LHCN-M2 (cell line): ENCODE measurements around the gene ZXDC. TPM values are rescaled to one million over a fixed set of nuclear protein-coding genes. Genes with fewer than 3 reads are reported as not detected.

Experiments
- DNase-seq: peaks from one replicate; pipeline ENCODE4 v3.0.0-alpha.2; 2012; ENCODE audit warnings: low read depth
- total RNA-seq: library from RNA; depleted of rRNA; stranded (reverse); fragments of >200 nt; gene quantifications from 2 replicates; pipeline ENCODE4 v1.2.3, GENCODE V29; 2014

ZXDC gene
- total RNA-seq, 1 experiment from 2014 or later, result 16.8 TPM

DNA sequence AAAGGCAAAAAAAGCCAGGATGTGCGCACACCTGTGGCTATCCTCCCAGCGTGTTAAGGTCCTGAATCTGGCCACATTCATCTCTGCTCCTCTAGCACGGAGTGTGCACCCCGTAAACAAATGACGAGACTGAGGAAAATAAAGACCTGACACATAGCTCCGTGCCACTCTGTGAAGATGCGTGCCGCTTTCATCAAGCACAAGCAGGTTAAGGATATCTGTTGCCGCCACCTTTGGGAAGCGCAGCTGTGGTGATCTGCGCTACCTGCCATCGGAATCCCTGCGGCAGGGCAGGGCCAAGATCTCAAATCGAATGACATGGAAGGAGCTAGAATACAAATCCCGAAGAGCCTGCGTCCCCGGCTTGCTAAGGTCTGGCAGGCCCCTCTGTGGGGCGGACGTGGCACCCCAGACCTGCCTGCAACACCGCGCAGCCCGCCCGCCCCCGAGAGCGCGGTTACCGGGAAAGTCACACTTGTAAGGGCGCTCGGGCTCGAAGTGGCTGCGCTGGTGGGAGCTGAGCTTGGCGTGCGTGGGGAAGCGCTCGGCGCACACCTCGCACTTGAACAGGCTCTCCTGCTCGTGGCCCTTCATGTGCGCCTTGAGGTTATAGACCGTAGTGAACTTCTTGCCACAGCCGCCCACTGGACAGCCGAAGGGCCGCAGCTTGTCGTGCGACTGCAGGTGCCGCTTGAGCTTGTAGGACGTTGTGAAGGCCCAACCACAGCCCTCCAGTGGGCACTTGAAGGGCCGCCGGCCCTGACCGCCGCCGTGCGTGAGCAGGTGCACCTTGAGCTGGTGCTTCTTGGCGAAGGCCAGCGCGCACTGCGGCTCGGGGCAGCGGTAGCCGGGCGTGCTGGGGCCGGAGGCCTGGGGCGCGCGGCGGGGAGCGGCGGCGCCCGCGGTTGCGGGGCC is 936 bp downstream of the ZXDC start:
- DNase-seq, result peak; percentile 30

DNA sequence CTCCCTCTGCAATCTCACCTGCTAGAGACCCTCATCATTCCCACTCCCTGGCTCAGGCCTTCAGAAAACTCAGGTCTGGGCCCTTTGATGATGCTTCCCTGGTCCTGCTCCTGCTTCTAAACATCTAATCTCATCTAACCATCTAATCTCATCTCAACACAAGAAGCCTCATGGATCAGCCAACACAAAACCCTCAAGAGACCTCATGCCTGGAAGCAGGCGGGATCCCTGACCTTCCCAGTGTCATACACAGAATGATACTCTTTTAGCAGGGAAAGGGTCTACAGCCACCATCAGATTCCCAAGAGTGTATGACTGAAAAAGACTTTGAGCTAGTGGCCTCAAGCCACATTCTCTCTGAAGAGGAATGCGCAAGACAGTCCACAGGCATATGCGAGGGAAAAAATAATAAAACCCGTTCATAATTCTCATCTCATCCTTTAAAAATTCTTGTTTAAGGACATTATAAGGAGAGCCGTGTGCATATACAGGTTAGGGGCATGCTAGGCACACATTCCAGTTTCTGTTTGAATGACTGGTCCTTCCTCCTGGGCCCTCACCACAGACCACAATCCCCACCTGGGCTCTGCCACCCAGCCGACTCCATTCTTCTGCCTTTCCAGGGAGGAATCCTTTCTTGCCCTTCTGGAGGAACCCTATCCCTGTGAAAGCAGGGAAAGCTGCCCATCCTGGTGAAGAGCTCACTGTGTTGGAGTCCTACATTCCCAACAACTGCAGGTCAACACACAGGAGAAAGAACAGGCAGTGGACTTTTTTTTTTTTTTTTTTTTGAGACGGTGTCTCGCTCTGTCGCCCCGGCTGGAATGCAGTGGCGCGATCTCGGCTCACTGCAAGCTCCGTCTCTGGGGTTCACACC is 2.2 kb downstream of the ZXDC start:
- no peak for DNase-seq

GRCh38 chr3:126472277-126473006 is 3.2 kb downstream of the ZXDC start:
- DNase-seq, result peak; percentile 92

DNA sequence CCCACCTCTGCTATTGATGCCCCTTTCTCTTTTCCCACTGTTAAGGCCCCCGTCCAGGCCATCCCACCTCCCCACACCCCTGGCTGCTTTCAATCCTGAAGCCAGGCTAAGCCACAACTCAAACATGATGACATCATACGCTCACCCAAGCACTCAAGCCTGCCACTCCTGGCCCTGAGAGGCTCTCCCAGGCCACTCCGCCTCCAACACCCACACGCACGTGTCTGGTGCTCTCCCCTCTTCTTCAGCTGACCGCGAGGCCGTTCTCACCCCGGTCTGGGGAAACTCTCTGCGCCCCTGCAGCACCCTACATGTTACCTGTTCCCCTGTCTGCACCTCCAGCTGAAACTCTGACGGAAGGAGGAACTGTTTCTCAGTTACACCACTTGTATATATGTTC is 6.2 kb downstream of the ZXDC start:
- DNase-seq, result no peak

DNA sequence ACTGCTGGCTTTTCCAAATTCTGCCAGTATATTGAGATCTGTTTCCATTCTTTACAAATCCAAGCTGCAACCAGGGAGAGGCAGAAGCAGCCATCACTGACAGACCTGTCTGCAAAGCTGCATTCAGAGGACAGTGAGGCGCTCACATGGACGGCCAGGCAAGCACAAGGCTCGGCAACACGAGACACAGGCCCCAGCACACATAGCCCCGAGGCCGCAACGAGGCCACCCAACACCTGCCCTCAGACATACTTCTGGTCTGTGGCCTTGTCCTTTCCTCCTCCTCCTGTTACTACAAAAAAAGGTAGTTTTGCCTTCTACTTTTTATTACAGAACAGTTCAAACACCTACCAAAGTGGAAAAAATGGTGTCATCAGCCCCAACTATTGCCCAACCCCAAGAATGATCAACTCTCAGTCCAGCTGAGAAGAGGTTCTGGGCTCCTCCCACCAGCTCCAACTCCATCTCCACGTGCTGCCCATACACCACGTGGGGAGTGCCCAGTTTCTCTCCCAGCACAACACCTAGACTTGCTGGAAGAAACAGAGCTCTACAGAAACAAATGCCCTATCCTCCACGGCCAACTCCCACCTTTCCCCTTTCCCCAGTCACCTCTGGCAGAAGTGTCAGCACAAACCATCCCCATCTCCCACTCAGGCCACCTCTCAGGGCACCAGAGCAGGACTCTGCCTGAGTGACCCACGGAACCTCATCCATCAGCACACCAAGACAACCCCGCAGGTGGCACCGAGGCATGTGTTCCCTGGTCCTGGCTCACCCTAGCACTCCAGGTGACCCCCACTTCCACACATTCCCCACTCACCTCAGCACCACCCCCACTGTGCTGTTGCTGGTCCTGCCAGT is 7.4 kb downstream of the ZXDC start:
- no peak for DNase-seq

DNA sequence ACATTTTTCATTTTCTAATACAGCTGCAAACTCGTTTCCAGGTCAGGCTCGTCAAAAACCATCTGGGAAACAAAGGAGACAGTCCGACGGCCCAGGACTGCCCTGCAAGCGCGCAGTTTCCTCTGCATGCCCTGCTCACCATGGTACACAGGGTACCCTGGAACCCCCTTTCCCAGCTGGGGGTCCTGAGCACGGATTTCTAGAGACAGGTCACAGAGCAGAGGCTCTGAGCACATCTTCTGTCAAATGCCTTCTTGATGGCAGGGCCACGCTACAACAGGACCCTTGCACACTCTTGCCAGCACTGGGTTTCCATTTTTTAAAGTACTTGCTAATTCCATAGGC is 8.1 kb downstream of the ZXDC start:
- no peak for DNase-seq

DNA sequence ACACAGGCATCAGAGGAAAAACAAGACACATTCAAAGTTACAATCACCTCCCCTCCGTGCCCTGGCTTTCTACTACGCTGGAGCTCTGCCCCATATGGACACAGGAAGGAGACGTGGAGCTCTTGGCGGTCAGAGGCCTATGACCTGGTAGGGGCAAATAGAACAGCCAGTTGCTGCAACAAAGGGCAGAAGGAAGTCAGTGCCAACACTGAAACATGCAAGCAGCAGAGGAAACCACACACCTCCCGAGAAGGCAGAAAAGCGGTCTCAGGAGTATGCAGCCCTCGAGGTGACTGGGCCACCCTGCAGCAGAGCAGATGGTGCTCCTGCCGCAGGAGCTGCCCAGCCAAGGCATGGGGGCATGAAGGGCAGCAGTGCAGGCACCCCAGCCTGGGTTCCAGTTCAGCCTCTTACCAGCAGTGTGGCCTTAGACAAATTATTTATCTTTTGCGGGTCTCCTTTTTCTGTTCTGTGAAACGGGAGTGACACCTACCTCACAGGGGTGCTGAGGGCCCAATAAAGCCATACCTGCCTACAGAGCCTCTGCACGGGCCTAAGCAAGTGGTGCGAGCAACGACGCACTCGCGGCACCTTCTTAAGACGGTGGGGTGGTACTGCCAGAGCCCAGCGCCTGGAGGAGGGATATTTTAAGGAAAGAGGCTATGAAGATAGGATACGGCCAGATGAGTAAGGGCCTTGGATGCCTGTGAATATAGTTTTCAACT is 8.6 kb downstream of the ZXDC start:
- DNase-seq, result no peak

- DNase-seq, result no peak
These were observed 9.7 kb downstream of the ZXDC start for GRCh38 chr3:126465928-126466544.

- no peak for DNase-seq
These were observed 10.7 kb downstream of the ZXDC start for GRCh38 chr3:126464997-126465396.

GRCh38 chr3:126464494-126464893 is 11.2 kb downstream of the ZXDC start:
- DNase-seq, result no peak

DNA sequence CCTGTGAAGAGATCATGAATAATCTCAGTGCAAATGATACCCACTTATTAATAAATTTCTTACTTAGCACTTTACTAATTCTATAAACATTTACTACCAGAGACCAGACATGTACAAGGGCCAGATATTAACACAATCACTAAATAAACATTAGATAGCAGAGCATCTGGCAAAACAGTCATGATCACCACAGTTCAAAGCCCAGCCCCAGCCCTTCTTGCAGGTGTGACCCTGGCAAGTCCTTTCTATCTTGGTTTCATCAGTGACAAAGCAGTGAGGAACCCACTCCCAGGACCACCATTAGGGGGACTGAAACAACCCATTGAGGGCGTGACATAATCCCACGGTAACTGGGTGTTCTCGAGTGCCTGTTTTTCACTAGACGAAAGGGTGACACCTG is 11.6 kb downstream of the ZXDC start:
- DNase-seq, result no peak

- DNase-seq, result no peak
These were observed 12.2 kb downstream of the ZXDC start for GRCh38 chr3:126463521-126463920.

DNA sequence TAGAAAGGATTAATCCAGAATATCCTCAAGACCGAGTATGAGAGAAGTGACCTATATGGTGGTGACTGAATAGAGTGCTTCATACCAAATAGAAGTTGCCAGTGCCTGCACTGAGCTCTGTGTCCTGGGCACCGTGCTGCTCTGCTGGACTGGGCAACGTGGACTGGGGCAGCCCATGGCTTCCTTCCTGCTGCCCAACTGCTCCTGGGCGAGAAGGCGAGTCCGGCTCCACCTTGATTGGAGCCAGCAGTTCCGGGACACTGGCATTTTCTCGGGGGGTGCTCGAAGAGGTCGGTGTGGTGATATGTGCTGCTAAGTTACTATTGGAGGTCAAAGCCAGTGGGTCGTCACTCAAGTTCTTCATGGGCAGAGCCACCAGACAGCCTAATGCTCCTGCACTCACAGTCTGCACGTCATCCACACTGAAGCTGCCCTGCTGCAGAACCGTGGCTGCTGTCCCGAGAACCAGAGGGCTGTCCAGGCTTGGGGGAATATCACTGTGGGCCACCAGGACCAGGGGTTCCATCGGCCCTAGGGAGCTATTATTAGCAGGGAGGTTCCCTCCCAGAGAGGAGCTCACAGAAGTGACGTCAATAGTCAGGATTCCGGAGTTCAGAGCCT is 14.1 kb downstream of the ZXDC start:
- no peak for DNase-seq

GRCh38 chr3:126460381-126460780 is 15.3 kb downstream of the ZXDC start:
- DNase-seq, result no peak

GRCh38 chr3:126459763-126460127 is 15.9 kb downstream of the ZXDC start:
- no peak for DNase-seq

DNA sequence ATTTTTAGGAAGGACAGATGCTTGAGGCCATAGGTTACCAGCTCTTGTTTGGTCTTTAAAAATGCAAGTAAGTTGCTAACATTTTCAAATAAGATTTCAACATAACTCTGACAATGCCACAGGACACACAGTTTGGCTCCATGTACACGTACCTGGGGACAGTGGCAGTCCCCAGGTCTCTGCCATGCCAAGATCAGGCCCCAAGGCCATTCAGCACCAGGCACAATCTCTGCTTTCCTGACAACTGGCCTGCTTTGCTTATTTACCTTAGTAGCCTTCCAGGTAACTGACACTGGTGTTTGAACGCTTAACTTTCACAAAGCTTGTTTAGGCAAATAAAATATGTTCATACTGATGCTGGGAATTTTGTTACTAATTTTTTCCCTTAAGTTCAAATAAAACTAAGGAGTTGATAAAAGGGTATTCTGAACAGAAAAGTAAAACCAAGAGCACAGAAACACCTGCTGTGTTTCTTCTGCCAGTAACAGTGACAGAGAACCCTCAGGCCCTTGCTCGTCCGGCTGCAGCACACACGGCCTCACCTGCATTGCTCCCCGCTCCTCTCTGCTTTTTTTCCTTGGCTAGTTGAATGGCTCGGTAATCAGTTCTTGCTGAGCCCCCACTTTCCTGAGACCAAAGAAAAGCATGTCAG is 16.5 kb downstream of the ZXDC start:
- no peak for DNase-seq

- no peak for DNase-seq
These were observed 18.8 kb downstream of the ZXDC start for GRCh38 chr3:126456766-126457388.

DNA sequence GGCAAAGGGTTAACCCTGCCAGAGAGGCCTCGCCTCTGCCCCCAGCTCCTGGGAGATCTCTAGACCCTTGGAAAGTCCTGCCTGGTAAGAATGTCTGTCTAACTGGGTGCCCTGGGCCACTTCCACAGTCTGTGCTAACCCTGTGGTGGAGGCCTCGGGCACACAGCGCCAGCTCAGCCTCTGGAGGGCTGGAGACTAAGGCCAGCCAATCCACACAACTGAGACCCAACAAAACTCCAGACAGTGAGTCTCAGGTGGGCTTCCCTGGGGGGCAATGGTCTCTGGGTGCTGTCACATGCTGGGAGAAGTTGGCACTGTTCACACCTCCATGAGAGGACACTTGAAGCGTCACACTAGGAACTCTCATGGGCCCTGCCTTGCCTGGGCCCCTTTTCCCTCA is 19.5 kb downstream of the ZXDC start:
- no peak for DNase-seq
